NOMO-1 treated with DMSO at 0.1 percent for 48 hours (cell line): ENCODE measurements around the gene KBTBD13.
"Not testable (repeated sequence)": the region's sequence is repeated elsewhere in the genome, so short reads cannot be mapped to it uniquely, and the experiment has no call there.

Experiments
- DNase-seq: peaks from one replicate; lab custom pipeline; 2025; ENCODE audit not compliant: unreplicated experiment; lab: John Stamatoyannopoulos, UW

The KBTBD13 gene

DNA sequence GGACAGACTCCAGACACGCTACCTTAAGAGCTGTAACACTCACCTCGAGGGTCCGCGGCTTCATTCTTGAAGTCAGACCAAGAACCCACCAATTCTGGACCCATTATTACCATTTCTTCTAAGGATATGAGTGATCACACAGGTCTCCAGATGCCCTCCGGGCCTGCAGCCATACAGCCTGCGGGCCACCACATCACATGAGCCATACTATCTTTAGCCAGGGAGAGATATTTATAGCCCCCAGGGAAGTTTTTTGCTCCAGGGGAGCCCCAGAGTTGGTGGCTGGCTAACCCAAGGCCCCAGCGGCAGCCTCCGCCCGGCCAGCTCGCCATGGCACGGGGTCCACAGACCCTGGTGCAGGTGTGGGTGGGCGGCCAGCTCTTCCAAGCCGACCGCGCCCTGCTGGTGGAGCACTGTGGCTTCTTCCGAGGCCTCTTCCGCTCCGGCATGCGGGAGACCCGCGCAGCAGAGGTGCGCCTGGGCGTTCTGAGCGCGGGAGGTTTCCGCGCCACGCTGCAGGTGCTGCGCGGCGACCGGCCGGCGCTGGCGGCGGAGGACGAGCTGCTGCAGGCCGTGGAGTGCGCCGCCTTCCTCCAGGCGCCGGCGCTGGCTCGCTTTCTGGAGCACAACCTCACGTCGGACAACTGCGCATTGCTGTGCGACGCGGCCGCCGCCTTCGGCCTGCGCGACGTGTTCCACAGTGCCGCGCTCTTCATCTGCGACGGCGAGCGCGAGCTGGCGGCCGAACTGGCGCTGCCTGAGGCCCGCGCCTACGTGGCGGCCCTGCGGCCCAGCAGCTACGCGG lies at the start of gene KBTBD13:
Gene KBTBD13 (plus strand): TSS at position 261 of the 805 bp plus-strand sequence. CDS start 70 bp downstream, at position 331.
- DNase-seq: no peak

DNA sequence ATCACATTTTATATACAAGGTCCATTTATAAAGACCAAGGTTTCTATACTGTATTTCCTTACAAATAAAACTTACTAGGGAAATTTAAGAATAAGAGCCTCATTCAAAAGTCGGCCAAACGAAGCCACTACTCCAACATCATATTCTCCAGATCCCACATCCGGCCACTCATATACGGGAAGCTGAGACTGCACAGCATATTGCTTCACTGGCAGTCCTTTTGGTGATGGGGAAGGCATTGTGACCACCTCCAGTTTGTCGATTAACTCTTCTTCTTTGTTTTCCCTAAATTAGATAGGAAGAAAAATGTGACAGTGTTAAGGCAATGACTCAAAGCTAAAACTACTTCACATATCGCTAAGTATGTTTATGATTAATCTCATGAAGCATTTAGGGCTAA lies 49.8 kb upstream of the KBTBD13 start:
- no peak for DNase-seq

DNA sequence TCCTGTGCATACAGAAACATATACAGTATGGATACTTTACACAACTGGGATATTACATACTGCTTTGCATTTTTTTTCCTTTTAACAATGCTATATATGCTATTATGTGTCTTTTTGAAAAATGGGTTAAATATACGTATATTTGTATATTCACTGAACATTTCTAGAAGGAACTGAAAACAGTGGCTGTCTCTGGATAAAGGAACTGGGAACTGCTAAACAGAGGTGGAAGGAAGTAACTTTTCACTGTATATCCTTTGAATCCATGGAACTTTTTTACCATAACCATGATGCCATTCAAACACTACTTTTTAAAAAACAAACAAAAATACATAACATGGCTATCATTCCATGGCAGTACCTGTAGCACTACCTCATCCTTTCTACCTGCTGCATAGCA lies 49.0 kb upstream of the KBTBD13 start:
- no peak for DNase-seq

DNA sequence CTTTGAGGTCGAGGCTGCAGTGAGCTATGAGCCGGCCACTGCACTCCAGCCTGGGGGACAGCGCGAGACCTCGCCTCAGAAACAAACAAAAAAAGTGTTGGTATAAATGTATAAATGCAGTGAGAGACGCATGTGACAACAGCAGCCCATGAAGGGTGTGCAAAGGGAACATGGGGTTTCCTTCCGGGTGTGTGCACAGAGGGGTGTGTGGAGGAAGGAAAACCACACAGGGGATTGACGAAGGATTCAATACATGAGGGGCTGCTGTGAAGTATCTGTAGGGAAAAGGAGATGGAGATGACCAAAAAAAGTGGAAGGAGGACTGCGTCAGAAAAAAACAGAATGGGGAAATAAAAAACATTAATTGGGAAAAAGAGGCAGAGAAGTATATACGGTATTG lies 48.2 kb upstream of the KBTBD13 start:
- no peak for DNase-seq

DNA sequence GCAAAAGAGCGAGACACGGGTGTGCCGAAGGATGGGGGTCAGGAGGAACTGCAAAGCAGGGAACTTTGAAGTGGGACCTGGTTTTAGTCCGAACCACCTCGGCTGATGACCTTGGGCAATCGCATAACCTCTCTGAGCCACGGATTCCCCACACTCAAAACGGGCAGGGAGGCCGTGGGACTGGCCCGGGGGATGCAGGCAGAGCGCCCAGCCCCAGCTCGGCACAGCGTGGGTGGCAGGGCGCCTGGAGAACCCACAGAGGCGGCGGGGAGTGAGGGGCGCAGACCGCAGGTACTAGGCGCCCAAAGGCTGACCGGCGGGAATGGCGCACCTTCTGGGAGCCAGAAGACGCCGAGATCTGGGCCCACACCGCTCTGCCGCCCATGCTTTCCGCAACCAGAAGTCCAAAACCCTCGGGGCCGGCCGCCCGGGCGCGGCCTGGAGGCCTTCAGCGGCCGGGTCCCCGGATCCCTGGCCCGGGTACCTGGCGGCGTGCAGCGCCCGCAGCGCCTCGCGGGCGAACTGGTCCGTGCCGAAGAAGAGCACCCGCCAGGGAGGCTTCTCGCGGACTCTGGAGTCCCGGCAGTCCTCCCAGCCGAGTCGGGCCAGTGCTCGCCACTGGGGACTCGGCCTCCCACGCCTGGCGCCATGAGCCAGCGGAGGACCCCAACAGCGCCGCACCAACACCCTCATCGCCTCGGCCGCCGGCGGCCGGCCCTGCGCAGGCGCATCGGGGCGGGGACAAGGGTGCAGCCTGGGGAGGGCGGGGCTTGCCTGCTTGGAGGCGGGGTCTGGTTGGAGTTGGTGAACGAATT lies 47.4 kb upstream of the KBTBD13 start, which contains the start of gene MTFMT:
Gene MTFMT (minus strand): TSS at position 719 of the 815 bp plus-strand sequence. CDS start 26 bp downstream, at position 693.
- peak; percentile 55 for DNase-seq

DNA sequence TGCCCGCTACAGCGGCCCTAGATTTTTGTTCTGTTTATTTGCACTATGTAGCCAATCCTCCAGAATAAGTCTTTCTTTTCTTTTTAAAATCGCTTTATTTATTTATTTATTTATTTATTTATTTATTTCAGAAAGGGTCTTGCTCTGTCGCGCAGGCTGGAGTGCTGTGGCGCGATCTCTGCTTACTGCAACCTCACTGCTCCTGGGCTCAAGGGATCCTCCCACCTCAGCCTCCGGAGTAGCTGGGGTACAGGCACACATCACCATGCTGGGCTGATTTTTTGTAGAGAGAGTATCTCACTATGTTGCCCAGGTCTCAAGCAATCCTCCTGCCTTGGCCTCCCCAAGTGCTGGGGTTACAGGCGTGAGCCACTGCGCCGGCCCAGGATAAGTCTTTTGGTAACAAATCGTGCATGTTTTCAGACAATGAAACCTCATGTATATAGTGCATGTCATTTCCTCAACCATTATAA lies 46.8 kb upstream of the KBTBD13 start:
- DNase-seq: no peak

DNA sequence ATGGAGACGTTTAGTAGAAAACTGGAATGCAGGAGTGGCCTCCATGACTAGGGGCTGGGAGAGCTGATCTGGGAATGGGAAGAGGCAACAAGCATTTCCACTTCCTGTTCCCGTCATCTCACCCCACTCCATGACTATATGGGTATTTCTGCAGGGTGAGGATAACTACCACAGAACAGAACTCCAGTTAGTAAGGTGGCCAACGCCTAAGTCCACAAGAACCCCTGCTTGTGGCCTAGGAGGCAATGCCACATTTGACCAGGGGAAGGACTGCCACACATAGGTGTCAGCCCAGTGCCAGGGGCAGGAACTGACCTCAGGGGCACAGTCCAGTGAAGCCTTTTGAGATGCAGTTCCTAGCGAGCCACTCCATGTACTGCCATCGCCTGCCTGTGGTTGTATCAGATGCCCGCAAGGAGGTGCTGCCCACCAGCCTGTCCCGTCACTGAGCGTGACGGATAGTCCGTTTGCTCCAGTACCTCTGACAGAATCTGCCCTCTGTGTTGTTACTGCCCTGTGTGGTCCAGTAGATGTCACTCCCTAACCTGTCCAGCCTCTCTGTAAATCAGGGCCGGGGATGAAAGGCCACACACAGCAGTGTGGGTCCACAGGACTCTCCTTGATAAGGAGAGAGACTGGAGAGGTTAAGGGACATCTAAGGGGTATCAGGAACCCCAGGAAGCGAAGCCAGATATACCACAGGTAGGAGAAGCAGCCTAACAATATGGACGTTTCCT lies 43.6 kb upstream of the KBTBD13 start:
- peak; percentile 72 for DNase-seq

DNA sequence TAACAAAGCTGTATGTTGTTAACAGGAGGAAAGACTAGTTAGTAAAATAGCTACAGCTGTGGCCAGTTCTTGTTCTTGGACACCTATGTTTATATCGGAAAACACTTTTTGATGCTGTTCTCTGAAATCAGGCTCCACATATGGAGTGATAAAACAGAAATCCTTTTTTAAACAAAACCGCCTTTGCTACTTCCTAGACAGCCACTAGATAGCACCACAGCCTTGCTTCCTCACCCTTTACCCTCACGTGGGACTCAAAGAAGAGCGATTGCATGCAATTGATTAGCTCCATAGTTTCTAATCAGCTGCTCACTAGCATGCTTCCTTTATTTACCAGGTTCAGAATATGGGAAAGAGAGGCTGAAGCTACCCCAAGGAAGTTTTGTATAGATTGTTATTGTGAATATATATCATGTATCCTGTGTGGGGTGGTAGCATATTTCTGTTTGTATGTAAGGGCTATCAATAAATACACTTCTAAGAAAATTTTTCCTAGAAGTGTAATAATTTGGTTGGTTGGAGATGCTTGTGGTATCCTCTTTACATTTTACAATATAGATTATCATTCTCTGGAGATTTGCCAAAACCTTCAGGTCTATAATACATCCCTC lies 42.8 kb upstream of the KBTBD13 start:
- peak; percentile 60 for DNase-seq

DNA sequence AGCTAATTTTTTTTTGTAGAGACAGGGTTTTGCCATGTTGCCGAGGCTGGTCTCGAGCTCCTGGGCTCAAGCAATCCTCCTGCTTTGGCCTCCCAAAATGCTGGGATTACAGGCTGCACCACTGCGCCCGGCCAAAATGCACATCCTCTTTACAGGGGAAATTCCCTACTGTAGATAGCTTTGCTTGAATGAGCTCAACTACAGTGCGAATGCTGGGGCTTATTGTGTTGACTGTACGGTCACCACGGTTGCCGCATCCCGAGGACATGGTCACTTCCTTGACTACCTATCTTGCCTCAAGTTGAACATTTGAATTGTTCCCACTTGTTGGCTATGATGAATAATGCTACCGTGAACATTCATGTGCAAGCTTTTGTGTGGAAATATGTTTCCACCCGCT lies 41.8 kb upstream of the KBTBD13 start:
- no peak for DNase-seq

DNA sequence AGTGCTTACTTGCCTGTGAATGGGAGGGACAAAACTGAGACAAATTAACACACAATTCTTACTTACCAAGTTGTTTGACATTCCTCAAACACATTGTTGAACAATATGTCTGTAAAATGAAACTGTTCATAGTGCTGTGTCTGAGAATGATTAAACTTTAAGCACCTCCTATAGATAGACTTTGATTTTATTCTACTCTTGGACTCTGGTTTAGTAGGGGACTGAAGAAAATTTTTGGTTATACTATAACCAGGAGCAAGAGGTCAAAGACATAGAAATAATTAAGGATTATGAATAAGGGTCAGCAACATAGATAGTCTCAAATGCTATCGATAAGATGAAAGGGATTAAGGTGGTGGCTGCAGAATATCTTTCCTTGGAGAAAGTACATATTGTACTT lies 39.2 kb upstream of the KBTBD13 start:
- DNase-seq: no peak

DNA sequence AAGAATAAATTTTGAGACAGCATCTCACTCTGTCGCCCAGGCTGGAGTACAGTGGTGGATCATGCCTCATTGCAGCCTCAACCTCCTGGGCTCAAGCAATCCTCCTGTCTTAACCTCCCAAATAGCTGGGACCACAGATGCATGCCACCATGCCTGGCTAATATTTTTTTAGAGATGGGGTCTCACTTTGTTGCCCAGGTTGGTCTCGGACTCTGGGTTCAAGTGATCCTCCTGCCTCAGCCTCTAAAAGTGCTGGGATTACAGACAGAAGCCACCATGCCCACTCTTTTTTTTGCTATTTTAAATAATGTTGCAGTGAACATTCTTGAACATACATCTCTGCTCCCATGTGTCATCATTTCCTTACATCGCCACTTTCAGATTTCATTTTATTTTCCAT lies 38.1 kb upstream of the KBTBD13 start:
- no peak for DNase-seq

DNA sequence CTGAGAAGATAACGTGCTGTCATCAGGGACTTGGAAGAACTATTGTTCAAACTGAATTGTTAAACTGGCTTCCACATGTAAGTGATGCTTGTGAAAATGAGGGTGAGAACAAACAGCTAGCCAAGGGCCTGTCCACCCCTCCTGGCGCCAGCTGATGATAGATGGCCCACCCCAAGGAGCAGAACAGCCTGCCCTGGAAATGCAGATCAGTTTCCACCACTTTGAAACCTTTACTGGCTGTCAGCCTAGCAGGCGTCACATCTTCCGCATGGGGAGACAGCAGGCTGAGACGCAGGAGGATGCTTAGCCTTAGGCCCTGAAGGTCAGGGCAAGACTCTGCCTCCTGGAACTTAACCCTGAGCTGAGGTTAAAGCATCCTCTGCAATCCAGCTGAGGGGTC lies 37.7 kb upstream of the KBTBD13 start:
- DNase-seq: no peak

DNA sequence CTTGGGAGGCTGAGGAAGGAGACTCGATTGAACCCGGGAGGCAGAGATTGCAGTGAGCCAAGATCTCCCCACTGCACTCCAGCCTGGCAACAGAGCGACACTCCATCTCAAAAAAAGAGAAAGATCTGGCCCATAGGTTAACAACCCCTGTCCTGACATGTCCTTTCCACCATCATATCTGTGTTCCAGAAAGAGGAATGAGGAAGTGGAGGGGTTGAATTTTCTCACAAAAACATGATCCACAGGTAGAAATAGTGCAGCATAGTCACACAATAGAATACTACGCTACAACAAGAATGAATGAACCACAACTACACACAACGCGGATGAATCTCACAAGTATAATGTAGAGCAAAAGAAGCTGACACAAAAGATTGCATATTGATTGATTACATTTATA lies 36.1 kb upstream of the KBTBD13 start:
- no peak for DNase-seq

DNA sequence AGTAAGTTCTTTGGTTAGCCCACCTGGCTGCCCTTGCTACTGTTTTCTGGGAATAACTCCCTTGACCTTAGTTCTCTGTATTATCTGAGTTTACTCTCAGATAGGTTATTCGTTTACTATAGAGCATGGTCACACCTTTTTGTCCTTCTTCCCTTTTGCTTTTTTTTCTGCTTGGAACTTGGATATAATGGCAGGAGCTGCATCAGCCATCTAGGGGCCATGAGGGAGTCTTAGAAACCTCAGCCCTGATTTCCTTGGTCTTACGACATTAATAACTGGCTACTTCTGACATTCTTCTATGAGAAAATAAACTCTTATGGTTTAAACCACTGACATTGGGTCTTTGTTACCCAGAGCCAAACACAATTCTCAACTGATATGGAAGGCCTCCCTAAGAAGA lies 34.8 kb upstream of the KBTBD13 start:
- DNase-seq: no peak

DNA sequence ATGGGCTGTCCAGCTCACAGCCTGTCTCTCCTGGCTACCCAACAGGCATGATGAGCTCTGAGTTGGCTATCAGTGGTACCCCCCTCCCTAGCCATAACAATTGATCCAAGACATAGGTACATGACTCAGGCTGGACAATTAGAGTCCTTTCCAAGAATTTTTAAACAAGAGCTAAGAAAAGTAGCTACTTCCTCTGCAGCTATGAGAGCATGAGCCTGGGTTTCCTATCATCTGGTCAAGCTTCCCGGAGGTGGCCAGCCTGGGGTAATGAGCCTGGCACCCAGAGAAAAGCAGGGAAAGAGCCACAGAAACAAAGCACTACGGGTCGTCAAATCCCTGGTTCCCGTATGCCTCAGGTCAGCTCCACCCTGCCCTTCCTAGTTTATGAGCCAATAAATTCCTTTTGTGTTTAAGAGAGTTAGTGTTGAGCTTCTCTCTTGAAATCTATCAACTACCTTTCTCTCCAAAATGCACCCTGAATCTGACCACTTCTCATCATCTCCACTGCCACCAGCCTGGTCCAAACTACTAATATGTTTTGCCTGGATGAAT lies 33.7 kb upstream of the KBTBD13 start:
- no peak for DNase-seq

DNA sequence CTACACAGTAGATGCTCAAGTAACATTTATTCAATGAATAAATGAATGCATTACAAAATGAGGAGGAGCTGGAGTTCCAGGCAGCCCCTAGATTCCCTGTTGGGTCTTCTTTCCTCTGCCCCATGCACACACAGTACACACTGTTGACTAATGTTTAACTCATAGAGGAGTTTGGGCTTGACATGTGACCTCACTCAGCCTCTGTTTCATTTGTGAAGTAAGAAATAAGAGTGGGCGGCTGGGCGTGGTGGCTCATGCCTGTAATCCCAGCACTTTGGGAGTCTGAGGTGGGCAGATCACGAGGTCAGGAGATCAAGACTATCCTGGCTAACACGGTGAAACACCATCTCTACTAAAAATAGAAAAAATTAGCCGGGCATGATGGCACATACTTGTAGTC lies 32.3 kb upstream of the KBTBD13 start:
- not testable (repeated sequence) for DNase-seq

DNA sequence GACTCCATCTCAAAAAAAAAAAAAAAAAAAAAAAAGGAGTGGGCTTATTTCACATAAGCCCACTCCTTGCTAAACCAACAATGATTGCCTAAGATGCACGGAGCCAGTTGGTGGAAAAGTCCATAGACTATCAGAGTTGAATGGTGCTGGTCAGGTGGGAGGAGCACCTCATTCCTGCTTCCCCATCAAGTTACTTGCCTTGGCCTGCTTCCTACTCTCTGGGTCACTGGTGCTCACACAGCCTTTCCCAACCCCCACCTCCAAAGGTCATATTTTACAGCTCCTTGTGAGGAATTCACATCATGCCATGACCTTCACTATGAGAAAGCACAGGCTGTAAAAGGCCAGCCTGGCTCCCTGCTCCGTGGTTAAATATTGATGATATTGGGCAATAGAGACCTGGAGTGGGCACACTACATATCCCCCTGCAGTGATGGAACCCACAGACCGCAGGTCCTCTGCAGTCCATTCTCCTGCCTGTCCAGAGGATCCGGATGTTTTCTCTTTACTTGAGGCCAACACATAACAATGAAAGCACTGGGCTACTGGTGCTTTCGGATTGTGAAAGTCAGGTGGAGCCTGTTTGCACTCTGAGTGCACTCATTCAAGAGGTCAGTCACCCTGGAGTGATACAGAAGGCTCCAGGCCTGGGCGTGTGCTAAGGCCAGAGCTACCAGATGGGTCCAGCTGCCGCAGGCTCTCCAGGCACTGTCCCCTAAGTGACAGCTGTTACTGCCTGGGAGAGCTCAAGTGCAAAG lies 31.6 kb upstream of the KBTBD13 start, which contains the start of gene SLC51B:
Gene SLC51B (plus strand): TSS at position 664 of the 758 bp plus-strand sequence. CDS start 4,618 bp downstream, outside the sequence.
- no peak for DNase-seq

DNA sequence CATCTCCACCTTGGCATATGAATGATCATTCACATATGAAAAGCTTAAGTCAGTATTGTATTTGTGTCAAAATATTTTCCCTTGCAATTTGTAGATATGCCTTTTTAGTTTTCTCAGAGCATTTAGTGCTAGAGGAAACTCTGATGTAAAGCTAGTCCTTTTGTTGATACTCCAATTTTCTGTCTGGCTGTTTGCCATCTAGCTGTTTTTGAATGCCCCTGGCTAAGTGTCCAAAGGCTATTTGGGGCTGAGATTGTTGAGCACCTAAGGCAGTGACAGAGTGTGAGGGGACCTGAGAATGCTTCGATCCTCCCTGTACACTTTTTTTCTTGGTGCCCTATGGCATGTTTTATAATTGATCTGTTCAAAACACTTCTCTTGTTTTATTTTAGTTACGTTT lies 28.3 kb upstream of the KBTBD13 start:
- DNase-seq: no peak

DNA sequence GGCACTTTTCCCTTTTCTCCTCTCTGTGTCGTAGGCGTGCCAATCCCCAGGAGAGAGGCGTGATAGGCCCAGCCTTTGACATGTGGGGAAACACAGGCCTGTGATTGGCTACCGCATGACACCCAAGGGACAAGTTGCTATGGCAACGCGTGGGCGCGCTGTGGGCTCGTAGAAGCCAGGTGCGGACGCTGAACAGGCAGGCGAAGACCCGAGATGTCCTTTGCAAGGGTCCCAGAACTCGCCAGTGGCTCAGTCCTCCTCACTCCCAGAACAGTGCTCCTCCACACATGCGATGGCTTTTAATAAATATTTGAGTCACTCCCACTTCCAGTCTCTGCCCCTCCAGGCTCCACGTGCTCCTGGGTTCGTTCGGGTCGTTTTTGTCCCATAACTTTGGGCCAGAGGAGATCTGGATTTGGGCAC lies 27.1 kb upstream of the KBTBD13 start:
- DNase-seq: peak; percentile 83

DNA sequence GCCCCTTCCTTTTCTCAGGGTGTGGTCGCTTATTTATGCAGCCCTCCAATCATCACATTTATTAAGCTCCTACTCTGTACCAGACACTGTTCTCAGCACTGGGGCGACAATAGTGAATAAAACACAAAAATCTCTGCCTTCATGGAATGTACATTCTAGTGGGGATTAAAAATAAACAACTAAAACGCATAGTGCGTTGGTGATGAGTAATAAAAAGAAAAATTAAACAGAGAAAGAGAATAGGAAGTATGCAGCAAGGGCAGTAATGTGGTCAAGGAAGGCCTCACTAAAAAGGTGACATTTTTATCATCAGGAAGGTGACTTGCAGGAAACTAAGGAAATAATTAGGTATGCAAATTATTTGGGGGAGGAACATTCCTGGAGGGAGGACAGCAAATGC lies 26.3 kb upstream of the KBTBD13 start:
- peak; percentile 74 for DNase-seq
